Activated B cell treated with CpG ODN at 0.5 μM for 24 hours (primary cell): ENCODE results near the gene ZNF497. TPM values are rescaled to one million over a fixed set of nuclear protein-coding genes. Genes with fewer than 3 reads are reported as not detected.

Source experiments
- ATAC-seq: fragments of 200-7000 bp; cut with Tn5 transposase; one replicate; pipeline ENCODE4 v1.10.0; 2021; ENCODE audit warnings: low read depth, mild to moderate bottlenecking, moderate library complexity
- CTCF ChIA-PET: fragments of 350-600 bp; sonication (Branson Sonifier 250); formaldehyde crosslinking; loops from one replicate; lab custom pipeline; 2021; ENCODE audit warnings: antibody characterized with exemption; lab: Charles Lee
- POLR2A ChIA-PET: fragments of 350-600 bp; sonication (Branson Sonifier 250); formaldehyde crosslinking; loops from one replicate; lab custom pipeline; 2021; ENCODE audit warnings: antibody characterized with exemption; lab: Charles Lee
- DNase-seq: peaks from one replicate; pipeline ENCODE4 v3.0.0; 2022
- H3K27ac Mint-ChIP-seq: one replicate; pipeline ENCODE4 v1.8.0; 2020; ENCODE audit warnings: mixed read lengths
- H3K27me3 Mint-ChIP-seq: one replicate; pipeline ENCODE4 v1.8.0; 2021; ENCODE audit warnings: mixed read lengths
- H3K36me3 Mint-ChIP-seq: one replicate; pipeline ENCODE4 v1.8.0; 2021; ENCODE audit warnings: low read depth, mixed read lengths
- H3K4me1 Mint-ChIP-seq: one replicate; pipeline ENCODE4 v1.8.0; 2021; ENCODE audit warnings: mixed read lengths
- H3K4me3 Mint-ChIP-seq: one replicate; pipeline ENCODE4 v1.8.0; 2020; ENCODE audit warnings: mild to moderate bottlenecking, mixed read lengths
- H3K9me3 Mint-ChIP-seq: one replicate; pipeline ENCODE4 v1.8.0; 2020; ENCODE audit warnings: mixed read lengths
- intact Hi-C: fragments of 100-400 bp; cut with micrococcal nuclease; formaldehyde crosslinking; loops from one replicate; pipeline ENCODE4 v1.15.1; 2024
- total RNA-seq: library from RNA; stranded (reverse); gene quantifications from 2 replicates; pipeline ENCODE4 v1.2.3, GENCODE V29; 2022
- TF ChIP-seq, protein P1 (sequence below): fragments of 200-600 bp; IDR thresholded peaks from one replicate; pipeline ENCODE4 v1.8.0; 2022; ENCODE audit warnings: antibody characterized with exemption, mild to moderate bottlenecking

The ZNF497 gene
- total RNA-seq, 1 donor from 2014 or later, result 2.1 TPM

DNA sequence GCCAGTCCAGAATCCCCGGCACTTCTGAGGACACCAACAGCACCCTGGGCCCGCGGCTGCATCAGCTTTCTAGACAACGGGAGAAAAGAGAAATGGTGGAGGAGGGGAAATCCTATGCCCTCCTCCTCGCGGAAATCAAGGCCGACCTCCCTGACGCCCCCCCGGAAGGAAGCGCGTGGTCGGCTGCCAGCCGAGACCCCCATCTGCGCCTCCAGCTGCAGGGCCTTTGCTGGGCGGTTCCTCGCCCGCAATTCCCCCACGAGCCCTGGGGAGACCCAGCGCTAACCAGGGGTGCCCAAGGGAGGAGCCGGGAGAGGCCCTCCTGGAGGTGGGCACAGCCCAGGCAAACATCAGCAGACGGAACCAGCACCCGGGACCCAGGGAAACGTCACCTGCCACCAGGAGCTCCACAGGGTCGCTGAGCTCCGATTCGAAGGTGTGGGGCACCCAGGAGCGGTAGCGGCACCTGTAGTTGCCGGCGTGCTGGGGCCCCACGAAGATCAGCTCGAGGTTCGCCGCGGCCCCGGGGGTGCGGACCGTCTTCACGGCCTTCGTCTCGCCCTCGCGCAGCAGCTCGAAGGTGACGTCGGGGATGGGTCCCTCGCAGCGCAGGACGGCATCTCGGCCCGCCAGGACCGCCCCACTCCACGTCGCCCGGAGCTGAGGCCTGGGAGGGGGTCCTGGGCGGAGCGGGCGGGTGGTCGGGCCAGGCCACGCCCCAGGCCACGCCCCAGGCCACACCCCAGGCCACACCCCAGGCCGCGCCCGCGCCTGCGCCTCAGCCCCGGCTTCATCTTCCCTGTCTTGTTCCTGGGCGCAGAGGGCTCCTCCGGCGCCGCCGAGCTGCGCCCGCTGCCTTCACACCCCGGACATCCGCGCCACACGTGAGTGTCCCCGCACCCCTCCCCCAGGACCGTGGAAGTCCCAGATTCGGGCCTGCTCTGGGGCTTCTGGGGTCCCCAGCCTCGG is 15.3 kb downstream of the ZNF497 start:
- H3K27ac Mint-ChIP-seq, result peak overlapping the region; percentile 76
- peaks cover 30% of the 10 kb centered on the region for H3K4me1 Mint-ChIP-seq
- peaks cover 7% of the 10 kb centered on the region for H3K36me3 Mint-ChIP-seq
- DNase-seq, result peak; percentile 84
- POLR2A ChIA-PET, result interaction anchor here (0.6 to 4.4 kb wide), 23 partner anchors 9 to 890 kb away, joined by 3 to 90 read pairs (median 4); partner anchors contain the start of genes CHMP2A, ERVK3-1, RPS5 and TRIM28
- CTCF ChIA-PET, result interaction anchor here (0.6 to 1.0 kb wide), 4 partner anchors 15 to 173 kb away, joined by 3 to 4 read pairs (median 3); partner anchors contain the start of genes ZBTB45, ZNF274 and ZNF497
- peak overlapping the region; percentile 93 for H3K4me3 Mint-ChIP-seq
- no peaks in the 10 kb centered on the region for H3K27me3 Mint-ChIP-seq
- intact Hi-C loops, result loop anchor here (1.0 kb wide), 5 partner anchors 15 to 68 kb away; partner anchors contain the start of genes RPS5, ZNF497 and ZNF837
- peak; percentile 93 for ATAC-seq
- TF ChIP-seq, protein P1, sequence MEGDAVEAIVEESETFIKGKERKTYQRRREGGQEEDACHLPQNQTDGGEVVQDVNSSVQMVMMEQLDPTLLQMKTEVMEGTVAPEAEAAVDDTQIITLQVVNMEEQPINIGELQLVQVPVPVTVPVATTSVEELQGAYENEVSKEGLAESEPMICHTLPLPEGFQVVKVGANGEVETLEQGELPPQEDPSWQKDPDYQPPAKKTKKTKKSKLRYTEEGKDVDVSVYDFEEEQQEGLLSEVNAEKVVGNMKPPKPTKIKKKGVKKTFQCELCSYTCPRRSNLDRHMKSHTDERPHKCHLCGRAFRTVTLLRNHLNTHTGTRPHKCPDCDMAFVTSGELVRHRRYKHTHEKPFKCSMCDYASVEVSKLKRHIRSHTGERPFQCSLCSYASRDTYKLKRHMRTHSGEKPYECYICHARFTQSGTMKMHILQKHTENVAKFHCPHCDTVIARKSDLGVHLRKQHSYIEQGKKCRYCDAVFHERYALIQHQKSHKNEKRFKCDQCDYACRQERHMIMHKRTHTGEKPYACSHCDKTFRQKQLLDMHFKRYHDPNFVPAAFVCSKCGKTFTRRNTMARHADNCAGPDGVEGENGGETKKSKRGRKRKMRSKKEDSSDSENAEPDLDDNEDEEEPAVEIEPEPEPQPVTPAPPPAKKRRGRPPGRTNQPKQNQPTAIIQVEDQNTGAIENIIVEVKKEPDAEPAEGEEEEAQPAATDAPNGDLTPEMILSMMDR, result no peak
- no peaks in the 10 kb centered on the region for H3K9me3 Mint-ChIP-seq

DNA sequence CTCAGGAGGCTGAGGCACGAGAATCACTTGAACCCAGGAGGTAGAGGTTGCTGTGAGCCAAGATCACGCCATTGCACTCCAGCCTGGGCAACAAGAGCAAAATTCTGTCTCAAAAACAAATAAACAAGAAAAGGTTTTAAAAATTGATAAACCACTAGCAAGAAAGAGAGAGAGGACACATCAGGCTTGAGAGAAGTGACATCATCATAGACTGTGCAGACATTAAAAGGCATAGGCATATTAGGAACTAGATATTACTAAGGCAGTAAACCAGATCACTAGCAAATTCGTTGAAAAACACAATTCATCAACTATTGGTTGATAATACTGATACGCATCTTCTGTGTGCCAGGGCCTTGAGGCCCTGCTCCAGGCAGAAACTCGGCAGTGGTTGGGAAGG is 17.0 kb downstream of the ZNF497 start:
- POLR2A ChIA-PET, result interaction anchor here (4.4 kb wide), 1 partner anchor 17 kb away, joined by 90 read pairs; the partner anchor contains the start of gene ZNF497
- H3K9me3 Mint-ChIP-seq, result no peaks in the 10 kb centered on the region
- H3K27me3 Mint-ChIP-seq, result no peaks in the 10 kb centered on the region
- DNase-seq (no peak), ATAC-seq (no peak)
- H3K27ac Mint-ChIP-seq, result no peak overlapping the region
- peaks cover 16% of the 10 kb centered on the region for H3K36me3 Mint-ChIP-seq
- CTCF ChIA-PET, result no interaction called here
- H3K4me1 Mint-ChIP-seq, result peaks cover 27% of the 10 kb centered on the region
- intact Hi-C loops, result no loop called here
- peak overlapping the region; percentile 21 for H3K4me3 Mint-ChIP-seq
- TF ChIP-seq, protein P1, result no peak

DNA sequence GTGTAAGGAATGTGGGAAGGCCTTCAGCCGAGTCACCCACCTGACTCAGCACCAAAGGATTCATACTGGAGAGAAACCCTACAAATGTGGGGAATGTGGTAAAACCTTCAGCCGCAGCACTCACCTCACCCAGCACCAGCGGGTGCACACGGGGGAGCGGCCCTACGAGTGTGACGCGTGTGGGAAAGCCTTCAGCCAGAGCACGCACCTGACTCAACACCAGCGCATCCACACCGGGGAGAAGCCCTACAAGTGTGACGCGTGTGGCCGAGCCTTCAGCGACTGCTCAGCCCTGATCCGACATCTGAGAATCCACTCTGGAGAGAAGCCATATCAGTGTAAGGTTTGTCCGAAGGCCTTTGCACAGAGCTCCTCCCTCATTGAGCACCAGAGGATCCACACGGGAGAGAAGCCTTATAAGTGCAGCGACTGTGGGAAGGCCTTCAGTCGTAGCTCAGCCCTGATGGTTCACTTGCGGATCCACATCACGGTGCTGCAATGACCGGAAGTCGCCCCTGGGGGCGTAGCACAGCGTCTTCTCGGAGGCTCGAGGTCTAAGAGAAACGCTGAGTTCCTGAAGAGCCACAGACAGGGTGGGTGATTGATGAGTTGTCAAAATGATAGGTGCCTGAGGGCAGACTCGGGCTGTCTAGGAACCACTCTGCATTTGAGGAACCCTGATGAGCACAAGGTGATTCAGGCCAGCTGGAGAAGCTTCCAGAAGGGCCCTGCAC is 23.6 kb downstream of the ZNF497 start:
- Mint-ChIP-seq H3K4me3 (no peak overlapping the region), H3K27me3 (no peaks in the 10 kb centered on the region), H3K9me3 (no peaks in the 10 kb centered on the region), H3K36me3 (peaks cover 59% of the 10 kb centered on the region), H3K27ac (no peak overlapping the region), H3K4me1 (no peaks in the 10 kb centered on the region)
- ChIA-PET POLR2A (no interaction called here), CTCF (no interaction called here)
- no peak for DNase-seq
- no peak for ATAC-seq
- intact Hi-C loops, result no loop called here
- TF ChIP-seq, protein P1, result no peak

DNA sequence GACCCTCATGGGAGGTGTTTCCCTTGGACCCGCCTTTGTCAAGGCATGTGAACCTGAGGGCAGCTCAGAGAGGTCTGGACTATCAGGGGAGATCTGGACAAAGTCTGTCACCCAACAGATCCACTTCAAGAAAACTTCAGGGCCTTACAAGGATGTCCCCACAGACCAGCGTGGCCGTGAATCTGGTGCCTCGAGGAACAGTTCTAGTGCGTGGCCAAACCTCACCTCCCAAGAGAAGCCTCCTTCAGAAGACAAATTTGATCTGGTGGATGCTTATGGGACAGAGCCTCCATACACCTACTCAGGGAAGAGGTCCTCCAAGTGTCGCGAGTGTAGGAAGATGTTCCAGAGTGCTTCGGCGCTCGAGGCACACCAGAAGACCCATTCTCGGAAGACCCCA is 24.2 kb downstream of the ZNF497 start:
- DNase-seq (no peak), ATAC-seq (no peak)
- CTCF ChIA-PET, result no interaction called here
- Mint-ChIP-seq H3K27ac (no peak overlapping the region), H3K36me3 (peaks cover 59% of the 10 kb centered on the region), H3K4me3 (no peak overlapping the region), H3K27me3 (no peaks in the 10 kb centered on the region), H3K4me1 (no peaks in the 10 kb centered on the region), H3K9me3 (no peaks in the 10 kb centered on the region)
- POLR2A ChIA-PET, result no interaction called here
- TF ChIP-seq, protein P1, result no peak
- intact Hi-C loops, result no loop called here
